HepG2 (cell line): ENCODE measurements around the gene TAS1R3. TPM values are rescaled to one million over a fixed set of nuclear protein-coding genes. Genes with fewer than 3 reads are reported as not detected.

Source experiments
- BRD4 ChIP-seq: sonication (generic); formaldehyde crosslinking; IDR thresholded peaks from 2 replicates; pipeline ENCODE4 v1.4.0; 2020; ENCODE audit warnings: missing genetic modification reagents
- CC2D1A ChIP-seq: sonication (generic); formaldehyde crosslinking; IDR thresholded peaks from 2 replicates; pipeline ENCODE4 v1.8.1; 2023; ENCODE audit warnings: mild to moderate bottlenecking, missing genetic modification reagents
- CSRNP1 ChIP-seq: sonication (generic); formaldehyde crosslinking; IDR thresholded peaks from 2 replicates; pipeline ENCODE4 v1.8.1; 2023; ENCODE audit warnings: mild to moderate bottlenecking, missing genetic modification reagents
- EP300 ChIP-seq, 3 experiments: sonication (generic) in 1 of 3; formaldehyde crosslinking in 1 of 3; IDR thresholded peaks; 2 replicates each; pipeline versions ENCODE4 v1.5.1 to v1.6.1; 2011 to 2020; ENCODE audit warnings: low read depth in 2 of 3, low read length in 2 of 3, borderline replicate concordance in 1 of 3, improper control_type of control experiment in 1 of 3, mild to moderate bottlenecking in 1 of 3, missing genetic modification reagents in 1 of 3, moderate library complexity in 1 of 3
- HMG20A ChIP-seq: IDR thresholded peaks from 2 replicates; pipeline ENCODE4 v1.6.1; 2016; ENCODE audit warnings: borderline replicate concordance
- NR3C1 ChIP-seq: sonication (generic); formaldehyde crosslinking; IDR thresholded peaks from 2 replicates; pipeline ENCODE4 v1.4.0; 2020; ENCODE audit warnings: missing genetic modification reagents
- RAD51 ChIP-seq: fragments of 450-650 bp; IDR thresholded peaks from 2 replicates; pipeline ENCODE4 v1.6.1; 2016; ENCODE audit warnings: borderline replicate concordance
- RARG ChIP-seq: sonication (generic); formaldehyde crosslinking; IDR thresholded peaks from 2 replicates; pipeline ENCODE4 v1.4.0; 2020; ENCODE audit warnings: low read depth, mild to moderate bottlenecking, missing genetic modification reagents
- REST ChIP-seq, 2 experiments: IDR thresholded peaks; 2 replicates each; pipeline ENCODE4 v1.6.1; 2011 to 2012; ENCODE audit warnings: low read length in 2 of 2, borderline replicate concordance in 1 of 2, low read depth in 1 of 2, mild to moderate bottlenecking in 1 of 2, moderate library complexity in 1 of 2
- RFXAP ChIP-seq: sonication (generic); formaldehyde crosslinking; IDR thresholded peaks from 2 replicates; pipeline ENCODE4 v1.4.0; 2020; ENCODE audit warnings: missing genetic modification reagents, borderline replicate concordance
- SCMH1 ChIP-seq: sonication (generic); formaldehyde crosslinking; IDR thresholded peaks from 2 replicates; pipeline ENCODE4 v1.9.0; 2021; ENCODE audit warnings: missing genetic modification reagents, mild to moderate bottlenecking, borderline replicate concordance
- ZNF136 ChIP-seq: sonication (generic); formaldehyde crosslinking; IDR thresholded peaks from 2 replicates; pipeline ENCODE4 v1.8.1; 2022; ENCODE audit warnings: low read depth, mild to moderate bottlenecking, moderate library complexity, missing genetic modification reagents
- ZNF383 ChIP-seq: sonication (generic); formaldehyde crosslinking; IDR thresholded peaks from 2 replicates; pipeline ENCODE4 v1.4.0; 2020; ENCODE audit warnings: missing genetic modification reagents, mild to moderate bottlenecking, borderline replicate concordance
- ZSCAN9 ChIP-seq: IDR thresholded peaks from 2 replicates; pipeline ENCODE4 v1.6.1; 2016; ENCODE audit warnings: borderline replicate concordance
- polyA plus RNA-seq, 8 experiments: library from polyadenylated mRNA; depleted of rRNA in 3 of 8; stranded (reverse) in 7 of 8; unstranded in 1 of 8; fragments of >200 nt; fragmentation: Illumina TruSeq in 4 of 8; extraction: Trizol in 4 of 8; gene quantifications; 2 replicates each; pipeline versions ENCODE4 v1.2.1 to v1.2.3, GENCODE V29; 2011 to 2016; ENCODE audit warnings: low read depth in 4 of 8, missing spikeins in 1 of 8, mixed read lengths in 1 of 8; ENCODE audit not compliant: insufficient read depth in 1 of 8
- total RNA-seq, 5 experiments: library from RNA; depleted of rRNA; stranded (reverse); fragments of >200 nt; fragmentation: Illumina TruSeq; extraction: Trizol; gene quantifications; 2 replicates each; pipeline ENCODE4 v1.2.3, GENCODE V29; 2016; ENCODE audit warnings: low read depth in 1 of 5
- TF ChIP-seq, protein P1 (sequence below): sonication (generic); formaldehyde crosslinking; IDR thresholded peaks from 2 replicates; pipeline ENCODE4 v1.8.1; 2023; ENCODE audit warnings: mild to moderate bottlenecking, inconsistent platforms, moderate library complexity, missing genetic modification reagents, borderline replicate concordance
- TF ChIP-seq, protein P2 (sequence below): sonication (generic); formaldehyde crosslinking; IDR thresholded peaks from 2 replicates; pipeline ENCODE4 v1.4.0; 2020; ENCODE audit warnings: mild to moderate bottlenecking, missing genetic modification reagents, borderline replicate concordance

TAS1R3 gene
- total and polyA plus RNA-seq, 2 of the 13 experiments (the other 11 are each of a cell fraction or from before 2014, with no cell fraction given) = 0.13 to 0.15 TPM

DNA sequence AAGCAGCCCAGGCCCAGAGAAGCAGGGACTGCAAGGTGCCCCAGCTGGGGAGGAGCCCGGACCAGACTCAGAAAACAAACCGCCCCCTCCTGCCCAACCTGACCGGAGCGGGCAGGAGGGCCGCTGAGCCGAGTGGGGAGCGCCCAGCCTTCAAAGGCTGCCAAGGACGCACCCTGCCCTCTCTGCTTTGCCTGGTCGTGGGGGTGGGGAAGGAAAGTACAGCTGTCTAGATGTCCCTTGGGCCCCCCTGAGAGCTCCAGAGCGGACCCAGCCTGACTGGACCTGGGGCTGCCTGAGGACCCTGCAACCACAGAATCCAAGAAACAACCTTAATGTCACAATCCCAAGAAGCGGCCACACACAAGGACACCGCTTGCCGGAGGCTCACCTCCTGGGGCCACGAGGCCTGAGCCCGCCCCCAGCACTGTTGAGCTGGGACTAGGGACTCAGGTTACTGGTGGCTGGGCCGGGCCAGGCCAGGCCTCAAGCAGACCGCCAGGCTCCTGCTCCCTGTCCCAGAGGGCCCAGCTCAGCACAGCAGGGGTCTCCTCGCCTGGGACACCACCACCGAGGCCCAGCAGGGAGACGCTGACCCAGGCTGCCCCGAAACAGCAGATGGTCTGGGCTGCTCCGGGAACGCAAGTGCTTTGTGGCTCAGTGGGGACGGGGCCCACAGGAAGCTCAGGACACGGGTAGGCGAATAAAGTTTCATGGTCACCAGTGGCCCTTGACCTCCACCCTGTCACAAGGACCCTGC lies 16.8 kb downstream of the TAS1R3 start (continued):
- TF ChIP-seq REST (IDR thresholded peaks at IDR 0.05; ENCODE audit: borderline replicate concordance in 1 of 2, low read depth in 1 of 2, low read length in 2 of 2) (no peak), CC2D1A (CRISPR knock-in tag) (no peak), HMG20A (no peak), RAD51 (no peak), SCMH1 (CRISPR knock-in tag) (no peak), BRD4 (no peak), CSRNP1 (no peak), NR3C1 (CRISPR knock-in tag) (no peak), ZNF136 (peak; percentile 78; the same call in 1 of the 2 replicates), ZNF383 (CRISPR knock-in tag) (no peak), RFXAP (no peak), EP300 (IDR thresholded peaks at IDR 0.05; ENCODE audit: low read depth in 2 of 2, low read length in 2 of 2) (peak in 1 of 2 experiments; percentile 24; a peak in 1 of 4 replicates), EP300 (CRISPR knock-in tag; IDR thresholded peaks at IDR 0.05; ENCODE audit: borderline replicate concordance) (no peak), ZSCAN9 (CRISPR knock-in tag) (peak; percentile 19; the same call in 1 of the 2 replicates), RARG (no peak)
- TF ChIP-seq, protein P1, sequence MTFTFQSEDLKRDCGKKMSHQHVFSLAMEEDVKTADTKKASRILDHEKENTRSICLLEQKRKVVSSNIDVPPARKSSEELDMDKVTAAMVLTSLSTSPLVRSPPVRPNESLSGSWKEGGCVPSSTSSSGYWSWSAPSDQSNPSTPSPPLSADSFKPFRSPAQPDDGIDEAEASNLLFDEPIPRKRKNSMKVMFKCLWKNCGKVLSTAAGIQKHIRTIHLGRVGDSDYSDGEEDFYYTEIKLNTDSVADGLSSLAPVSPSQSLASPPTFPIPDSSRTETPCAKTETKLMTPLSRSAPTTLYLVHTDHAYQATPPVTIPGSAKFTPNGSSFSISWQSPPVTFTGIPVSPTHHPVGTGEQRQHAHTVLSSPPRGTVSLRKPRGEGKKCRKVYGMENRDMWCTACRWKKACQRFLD (CRISPR knock-in tag) = no peak
- TF ChIP-seq, protein P2, sequence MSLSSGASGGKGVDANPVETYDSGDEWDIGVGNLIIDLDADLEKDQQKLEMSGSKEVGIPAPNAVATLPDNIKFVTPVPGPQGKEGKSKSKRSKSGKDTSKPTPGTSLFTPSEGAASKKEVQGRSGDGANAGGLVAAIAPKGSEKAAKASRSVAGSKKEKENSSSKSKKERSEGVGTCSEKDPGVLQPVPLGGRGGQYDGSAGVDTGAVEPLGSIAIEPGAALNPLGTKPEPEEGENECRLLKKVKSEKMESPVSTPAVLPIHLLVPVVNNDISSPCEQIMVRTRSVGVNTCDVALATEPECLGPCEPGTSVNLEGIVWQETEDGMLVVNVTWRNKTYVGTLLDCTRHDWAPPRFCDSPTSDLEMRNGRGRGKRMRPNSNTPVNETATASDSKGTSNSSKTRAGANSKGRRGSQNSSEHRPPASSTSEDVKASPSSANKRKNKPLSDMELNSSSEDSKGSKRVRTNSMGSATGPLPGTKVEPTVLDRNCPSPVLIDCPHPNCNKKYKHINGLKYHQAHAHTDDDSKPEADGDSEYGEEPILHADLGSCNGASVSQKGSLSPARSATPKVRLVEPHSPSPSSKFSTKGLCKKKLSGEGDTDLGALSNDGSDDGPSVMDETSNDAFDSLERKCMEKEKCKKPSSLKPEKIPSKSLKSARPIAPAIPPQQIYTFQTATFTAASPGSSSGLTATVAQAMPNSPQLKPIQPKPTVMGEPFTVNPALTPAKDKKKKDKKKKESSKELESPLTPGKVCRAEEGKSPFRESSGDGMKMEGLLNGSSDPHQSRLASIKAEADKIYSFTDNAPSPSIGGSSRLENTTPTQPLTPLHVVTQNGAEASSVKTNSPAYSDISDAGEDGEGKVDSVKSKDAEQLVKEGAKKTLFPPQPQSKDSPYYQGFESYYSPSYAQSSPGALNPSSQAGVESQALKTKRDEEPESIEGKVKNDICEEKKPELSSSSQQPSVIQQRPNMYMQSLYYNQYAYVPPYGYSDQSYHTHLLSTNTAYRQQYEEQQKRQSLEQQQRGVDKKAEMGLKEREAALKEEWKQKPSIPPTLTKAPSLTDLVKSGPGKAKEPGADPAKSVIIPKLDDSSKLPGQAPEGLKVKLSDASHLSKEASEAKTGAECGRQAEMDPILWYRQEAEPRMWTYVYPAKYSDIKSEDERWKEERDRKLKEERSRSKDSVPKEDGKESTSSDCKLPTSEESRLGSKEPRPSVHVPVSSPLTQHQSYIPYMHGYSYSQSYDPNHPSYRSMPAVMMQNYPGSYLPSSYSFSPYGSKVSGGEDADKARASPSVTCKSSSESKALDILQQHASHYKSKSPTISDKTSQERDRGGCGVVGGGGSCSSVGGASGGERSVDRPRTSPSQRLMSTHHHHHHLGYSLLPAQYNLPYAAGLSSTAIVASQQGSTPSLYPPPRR (CRISPR knock-in tag) = peak; percentile 19; the same call in 1 of the 2 replicates
